Cerebellar nuclear complex (tissue), 1 donor: ENCODE data around the gene ARHGAP40.

Experiments
- DNase-seq, 2 experiments: peaks; one replicate each; lab custom pipeline; 2025; lab: John Stamatoyannopoulos, UW

The ARHGAP40 gene

DNA sequence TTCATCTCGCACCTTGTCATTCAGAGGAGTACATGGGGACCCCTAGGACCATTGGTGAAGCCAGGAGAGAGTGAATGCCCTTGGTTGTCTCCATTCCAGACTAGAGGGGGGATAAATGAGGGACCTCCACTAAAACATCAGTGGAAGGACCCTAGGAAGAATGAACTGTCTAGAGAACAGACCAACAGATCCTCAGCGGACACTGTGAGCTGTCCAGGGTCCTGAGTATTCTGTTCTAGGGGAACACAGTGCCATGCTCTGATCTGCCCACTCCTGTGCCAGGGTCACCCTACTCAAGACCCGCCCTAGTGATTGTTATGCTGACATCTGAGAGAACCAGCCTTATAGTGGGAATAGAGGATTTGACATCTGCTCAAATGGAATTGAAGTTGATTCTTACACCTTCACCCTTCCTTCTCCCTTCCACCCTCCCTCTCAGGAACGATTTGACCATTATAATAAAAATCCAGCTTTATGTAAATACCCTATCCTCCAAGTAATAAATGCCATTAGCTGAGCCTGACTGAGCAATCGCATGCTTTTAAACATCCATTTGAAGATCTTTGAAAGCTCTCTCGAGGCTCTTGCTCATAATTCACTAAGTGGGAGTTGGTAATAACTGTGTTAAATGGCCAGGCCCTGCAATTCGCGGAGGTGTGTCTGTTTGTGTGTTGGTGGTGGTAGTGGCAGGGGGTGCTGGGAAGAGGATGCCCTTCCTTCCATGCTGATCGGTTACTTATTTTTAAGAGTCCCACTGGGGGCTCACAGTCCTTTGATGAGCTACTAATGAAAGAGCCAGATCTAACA lies 79.1 kb downstream of the ARHGAP40 start:
- DNase-seq, result no peak

DNA sequence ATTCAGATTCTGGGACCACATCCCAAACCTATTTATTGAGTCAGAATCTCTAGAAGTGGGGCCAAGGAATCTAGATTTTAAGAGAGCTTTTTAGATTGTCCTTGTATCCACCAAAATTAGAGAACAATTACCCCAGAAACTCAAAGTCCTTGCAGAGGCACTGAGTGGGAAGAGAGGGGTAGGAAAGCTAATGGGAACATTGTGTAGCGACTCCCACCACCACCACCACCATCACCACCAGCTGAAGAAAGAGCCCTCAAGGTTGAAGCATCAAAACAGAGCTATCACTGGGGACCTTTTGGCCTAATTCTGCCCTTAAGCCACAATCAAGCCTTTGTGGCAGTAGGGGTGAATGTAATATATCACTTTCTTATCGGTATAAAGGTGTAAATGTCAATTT lies 83.7 kb downstream of the ARHGAP40 start:
- DNase-seq, result no peak

DNA sequence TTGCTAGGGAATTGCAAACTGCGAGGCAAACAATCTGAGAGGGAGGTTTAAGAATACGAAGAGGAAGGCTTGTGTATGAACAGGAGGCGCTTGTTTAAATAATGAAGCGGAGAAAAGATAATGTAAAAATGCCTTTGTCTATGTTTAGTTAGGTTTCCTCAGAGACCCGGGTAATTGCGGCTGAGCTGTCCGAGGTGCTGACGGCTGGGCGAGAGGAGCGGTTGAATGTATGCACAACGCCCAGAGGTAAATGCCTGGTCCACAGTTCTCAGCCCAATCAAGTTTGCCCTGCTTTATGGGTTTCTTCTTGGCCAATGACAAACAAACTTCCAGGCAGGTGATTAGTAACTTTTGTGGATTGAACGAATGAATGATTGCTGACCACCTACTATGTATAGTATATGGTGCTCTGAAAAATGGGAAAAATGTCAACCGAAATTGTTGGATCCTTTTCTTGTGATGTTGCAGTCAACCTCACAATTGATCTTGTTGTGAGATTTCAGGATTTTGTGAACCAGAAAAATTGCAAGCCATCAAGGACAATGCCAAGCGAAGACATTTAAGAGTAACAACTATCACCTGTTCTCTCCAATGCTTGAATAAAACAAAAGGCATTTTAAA lies 84.4 kb downstream of the ARHGAP40 start:
- no peak for DNase-seq

DNA sequence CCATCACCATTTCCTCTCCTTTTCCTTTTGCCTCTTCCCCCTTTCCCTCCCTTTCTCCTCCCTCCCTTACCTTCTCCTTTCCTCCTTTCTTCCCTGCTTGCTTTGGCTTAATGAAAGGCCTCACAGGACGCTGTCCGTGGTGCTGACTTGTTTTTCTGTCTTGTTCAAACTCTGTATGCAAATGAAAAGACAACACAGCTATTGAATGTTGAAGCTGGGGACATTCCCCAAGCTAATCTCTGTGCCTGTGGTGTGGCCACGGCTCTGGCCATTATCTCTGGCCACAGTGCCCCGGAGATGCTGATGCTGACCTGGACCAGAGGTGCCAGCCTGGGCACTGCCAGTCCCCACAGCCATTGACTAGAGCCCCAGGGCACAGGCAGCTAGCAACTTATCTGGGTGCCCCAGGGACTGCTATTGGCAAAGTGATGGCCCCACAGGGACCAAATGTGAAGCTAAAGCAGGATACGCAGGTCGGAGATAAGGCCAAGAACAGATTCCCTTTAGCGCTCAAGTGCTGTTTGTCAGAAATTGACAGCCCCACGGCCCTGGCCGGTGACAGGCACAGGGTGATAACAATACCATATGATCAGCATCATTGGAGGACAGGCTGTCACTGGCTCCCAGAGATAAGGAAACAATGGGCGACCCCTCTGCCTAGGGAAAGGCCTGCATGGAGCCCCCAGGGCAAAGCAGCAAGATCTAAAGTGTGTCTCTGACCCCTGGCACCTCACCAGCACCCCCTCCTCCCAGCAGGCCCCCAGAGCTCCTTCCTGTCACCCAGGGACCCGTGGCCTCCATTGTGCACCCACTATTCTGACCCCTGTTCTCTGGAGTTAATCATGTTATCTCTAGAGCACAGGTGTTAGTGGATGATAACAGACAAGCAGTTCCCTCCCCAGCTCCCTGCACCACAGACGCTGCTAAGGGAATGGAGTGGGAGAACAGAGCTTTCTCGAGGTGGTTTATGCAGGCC lies 91.1 kb downstream of the ARHGAP40 start:
- DNase-seq, result no peak

DNA sequence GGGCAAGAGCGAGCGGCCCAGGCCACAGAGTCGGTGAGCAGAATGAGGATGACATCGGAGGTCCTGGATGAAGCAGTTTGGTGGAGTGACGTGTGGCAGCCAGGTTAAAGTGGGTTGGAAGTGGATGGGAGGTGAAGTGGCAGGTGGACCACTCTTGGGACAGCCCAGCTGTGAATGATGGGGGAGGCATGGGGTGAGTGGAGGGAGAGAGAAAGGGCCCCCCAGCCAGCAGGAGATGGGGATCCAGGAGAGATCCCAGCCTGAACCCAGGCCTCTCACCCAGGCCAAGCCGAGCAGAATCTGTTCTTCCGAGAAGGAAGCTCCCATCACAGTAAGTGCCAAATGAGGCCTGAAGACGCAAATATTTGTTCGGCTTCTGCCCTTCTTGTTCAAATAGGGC lies 95.7 kb downstream of the ARHGAP40 start:
- DNase-seq, result no peak

DNA sequence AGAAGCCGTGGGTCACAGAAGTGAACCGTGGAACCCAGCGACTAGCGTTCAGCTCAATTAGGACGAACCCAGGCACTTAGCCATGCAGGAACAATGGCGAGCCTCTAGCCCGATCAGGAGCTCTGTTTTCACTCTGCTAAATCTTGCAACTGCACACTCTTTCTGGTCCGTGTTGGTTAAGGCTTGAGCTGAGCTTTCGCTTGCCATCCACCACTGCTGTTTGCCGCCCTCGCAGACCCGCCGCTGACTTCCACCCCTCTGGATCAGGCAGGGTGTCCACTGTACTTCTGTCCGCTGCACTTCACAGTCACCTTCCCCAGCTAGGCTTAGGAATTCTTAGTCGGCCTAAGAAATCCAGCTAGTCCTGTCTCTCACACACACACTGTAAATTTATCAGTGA lies 96.9 kb downstream of the ARHGAP40 start:
- no peak for DNase-seq

DNA sequence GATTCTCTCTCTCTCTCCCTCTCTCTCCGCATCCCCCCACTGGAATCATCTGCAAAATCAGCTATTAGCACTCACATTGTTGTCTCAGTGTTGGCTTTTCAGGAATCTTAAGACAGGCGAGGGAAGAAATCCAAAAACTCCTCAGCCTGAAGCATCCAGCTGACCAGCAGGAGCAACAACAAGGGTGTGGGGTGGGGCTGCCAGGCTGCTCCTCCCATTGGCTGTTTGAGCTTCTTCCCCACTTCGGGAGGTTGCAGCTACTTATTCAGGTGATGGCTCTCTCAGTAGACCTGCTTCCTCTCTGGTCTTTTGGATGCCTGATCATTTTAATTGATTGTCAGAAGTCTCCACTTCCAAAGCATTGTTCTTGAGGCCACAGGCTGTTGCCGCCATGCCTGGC lies 98.5 kb downstream of the ARHGAP40 start:
- no peak for DNase-seq
